Coronary artery (tissue), 2 donors: ENCODE measurements around the gene SDCCAG8.

Experiments
- DNase-seq: peaks from one replicate; pipeline ENCODE4 v3.0.0-alpha.2; 2017; ENCODE audit warnings: low spot score
- H3K27ac ChIP-seq, 2 donors: fragments of 200-600 bp; sonication (generic); one replicate each; pipeline ENCODE4 v1.5.1; 2016 to 2019
- H3K4me3 ChIP-seq: fragments of 200-600 bp; sonication (generic); 2 replicates; pipeline ENCODE4 v1.5.1; 2016; ENCODE audit warnings: mild to moderate bottlenecking, moderate library complexity
- CTCF ChIP-seq: fragments of 200-600 bp; sonication (generic); IDR thresholded peaks from one replicate; pipeline ENCODE4 v1.5.1; 2019; ENCODE audit warnings: antibody characterized with exemption

Gene SDCCAG8

GRCh38 chr1:243354511-243355153, 98.8 kb downstream of the SDCCAG8 start:
- Histone ChIP-seq H3K27ac (no peak overlapping the region), H3K4me3 (peak overlapping the region; percentile 55)
- DNase-seq = no peak
- TF ChIP-seq CTCF = no peak

GRCh38 chr1:243363832-243364231, 108.0 kb downstream of the SDCCAG8 start:
- TF ChIP-seq CTCF = no peak
- no peak for DNase-seq
- H3K27ac ChIP-seq = no peak overlapping the region
- no peak overlapping the region for H3K4me3 ChIP-seq

- no peak for DNase-seq
- H3K4me3 ChIP-seq = no peak overlapping the region
- TF ChIP-seq CTCF = no peak
These were observed 108.5 kb downstream of the SDCCAG8 start for GRCh38 chr1:243364330-243364729.

GRCh38 chr1:243364866-243365265, 109.0 kb downstream of the SDCCAG8 start:
- H3K4me3 ChIP-seq = no peak overlapping the region
- TF ChIP-seq CTCF = no peak
- H3K27ac ChIP-seq = no peak overlapping the region
- no peak for DNase-seq

More at GRCh38 chr1:243364330-243364729, 108.5 kb downstream of the SDCCAG8 start:
- H3K27ac ChIP-seq = no peak overlapping the region

- TF ChIP-seq CTCF = no peak
- Histone ChIP-seq H3K27ac (no peak overlapping the region), H3K4me3 (no peak overlapping the region)
- no peak for DNase-seq
These were observed 111.5 kb downstream of the SDCCAG8 start for GRCh38 chr1:243367314-243367713.

GRCh38 chr1:243374412-243374811, 118.6 kb downstream of the SDCCAG8 start:
- no peak for TF ChIP-seq CTCF
- DNase-seq = no peak
- Histone ChIP-seq H3K27ac (no peak overlapping the region), H3K4me3 (no peak overlapping the region)

- no peak for DNase-seq
- TF ChIP-seq CTCF = no peak
- Histone ChIP-seq H3K4me3 (no peak overlapping the region), H3K27ac (no peak overlapping the region)
These were observed 119.8 kb downstream of the SDCCAG8 start for GRCh38 chr1:243375596-243375995.
